Bronchus fibroblast of lung (primary cell): Measurements from ENCODE around the gene GABBR2. TPM values are rescaled to one million over a fixed set of nuclear protein-coding genes. Genes with fewer than 3 reads are reported as not detected.

ENCODE experiments used
- total RNA-seq: library from RNA; depleted of rRNA; stranded (reverse); fragments of >200 nt; gene quantifications from 2 replicates; pipeline ENCODE4 v1.2.3, GENCODE V29; 2015

The GABBR2 gene
- 4.0 and 5.4 TPM in 2 replicates for total RNA-seq

DNA sequence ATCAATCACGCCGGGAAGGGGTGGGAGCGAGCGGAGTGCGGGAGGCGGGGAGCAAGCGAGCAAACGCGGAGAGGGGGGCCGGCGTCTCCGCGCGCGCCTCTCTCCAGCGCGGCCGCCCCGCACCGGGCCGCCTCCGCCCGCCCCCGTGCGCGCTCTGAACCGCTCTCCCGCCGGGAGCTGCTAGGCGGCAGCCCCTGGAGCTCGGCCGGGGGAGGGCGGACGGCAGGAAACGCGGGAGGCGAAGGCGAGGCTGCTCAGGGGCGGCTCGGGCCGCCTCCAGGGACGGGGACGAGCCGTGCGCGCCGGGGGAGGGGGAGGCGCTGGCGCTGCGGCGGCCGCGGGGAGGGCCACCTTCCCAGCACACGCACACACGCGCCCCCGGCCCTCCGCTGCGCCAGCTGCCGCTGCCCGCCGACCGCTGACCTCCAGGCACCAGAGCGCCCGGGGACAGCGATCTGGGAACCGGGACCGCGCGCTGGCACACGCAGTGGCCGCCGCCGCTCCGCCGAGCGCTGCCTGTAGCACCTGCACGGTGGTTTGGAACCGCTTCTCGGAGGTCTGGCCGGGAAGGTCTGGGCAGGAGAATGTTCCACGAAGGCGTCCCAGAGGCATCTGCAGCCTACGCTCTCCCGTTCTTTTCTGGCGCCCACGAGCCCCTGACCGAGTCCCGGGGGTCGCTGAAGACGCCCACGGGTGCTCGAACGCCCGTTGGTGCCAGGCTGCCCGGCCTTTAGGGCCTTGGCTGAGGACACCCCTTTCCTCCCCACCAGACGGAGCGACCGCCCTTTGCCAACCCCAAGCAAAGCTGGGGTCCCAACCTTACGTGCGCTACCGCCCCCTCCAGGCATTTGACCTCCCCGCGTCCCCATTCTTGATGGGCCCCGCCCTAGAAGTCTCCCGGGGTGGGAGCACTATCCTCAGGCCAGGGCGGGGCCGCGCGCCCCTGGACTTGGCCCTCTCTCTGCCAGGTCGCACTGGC is at the start of gene GABBR2:
TSS of gene GABBR2 (minus strand) at position 3 of the 979 bp plus-strand sequence. CDS start 198 bp downstream, outside the sequence.

DNA sequence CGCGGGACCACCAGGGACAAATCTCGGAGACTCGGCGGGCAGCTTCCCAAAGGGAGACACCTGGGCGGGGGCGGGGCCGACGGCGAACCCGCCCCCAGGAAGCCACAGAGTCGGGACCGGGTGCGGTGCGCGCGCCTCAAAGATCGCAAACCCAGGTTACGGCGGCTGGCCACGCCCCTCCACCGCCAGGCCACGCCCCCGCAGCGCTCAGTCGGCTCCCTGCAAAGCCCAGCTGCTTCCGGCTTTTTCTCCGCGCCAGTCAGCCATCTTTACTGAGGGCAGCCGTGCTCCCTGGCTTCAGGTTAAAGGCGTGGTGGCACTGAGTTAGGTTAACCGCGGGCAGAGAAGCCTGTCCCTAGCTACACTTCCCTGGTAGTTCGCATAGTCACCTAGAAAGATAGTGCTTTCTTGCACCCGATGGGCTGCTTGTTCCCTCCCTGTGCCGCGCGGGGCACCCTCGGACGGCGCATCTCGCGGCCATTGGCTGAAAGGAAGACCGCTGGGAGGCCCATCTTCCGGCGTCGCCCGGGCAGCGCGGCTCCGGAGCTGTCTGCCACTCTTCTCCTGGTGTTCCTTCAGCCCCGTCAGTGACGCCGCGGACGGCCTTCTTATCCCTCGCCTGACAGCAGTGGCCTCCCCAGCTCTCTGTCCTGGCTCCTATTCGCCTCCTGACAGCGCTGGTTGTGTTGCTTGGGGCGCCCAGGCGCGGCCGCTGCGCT is 453.0 kb downstream of the GABBR2 start, which contains the start of gene TBC1D2:
TSS of gene TBC1D2 (minus strand) at position 72 of the 719 bp plus-strand sequence. CDS start 108 bp downstream, outside the sequence.

Other genes starting within 250 kb of the GABBR2 start
- gene ANKS6, start 87.6 kb upstream of the GABBR2 start, total RNA-seq: 19.5 and 21.4 TPM in 2 replicates
- gene GALNT12, start 98.7 kb upstream of the GABBR2 start, total RNA-seq: 5.5 TPM in 2 replicates
- gene COL15A1, start 235.0 kb upstream of the GABBR2 start, total RNA-seq: 2.2 and 2.4 TPM in 2 replicates